NCI-H345 (cell line): ENCODE results near the gene CORIN.
"Not testable (repeated sequence)": the region's sequence is repeated elsewhere in the genome, so short reads cannot be mapped to it uniquely, and the experiment has no call there.

Source experiments
- DNase-seq: peaks from one replicate; lab custom pipeline; 2025; lab: John Stamatoyannopoulos, UW

CORIN gene

GRCh38 chr4:47566969-47567368 is 270.9 kb downstream of the CORIN start:
- DNase-seq: no peak

- no peak for DNase-seq
Measured at GRCh38 chr4:47566566-47566965, 271.3 kb downstream of the CORIN start.

- DNase-seq: no peak
Measured at GRCh38 chr4:47562297-47562696, 275.6 kb downstream of the CORIN start.

DNA sequence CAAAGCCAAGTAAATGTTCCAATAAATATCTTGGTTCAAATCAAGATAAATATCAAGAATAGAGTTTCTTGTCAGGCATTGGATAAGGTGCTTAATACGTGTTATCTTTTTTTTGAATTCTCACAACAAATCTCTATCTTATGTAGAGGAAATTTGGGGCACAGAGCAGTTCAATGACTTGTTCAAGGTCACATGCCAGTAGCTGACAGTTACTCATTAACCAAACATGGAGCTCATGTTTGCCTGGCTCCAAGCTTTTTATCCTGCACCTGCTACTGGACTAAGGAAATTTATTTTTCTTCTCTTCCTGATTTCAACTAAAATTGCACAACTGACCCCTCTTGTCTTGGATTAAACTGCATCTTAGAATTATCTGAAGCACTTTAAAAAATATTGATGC is 276.5 kb downstream of the CORIN start:
- no peak for DNase-seq

DNA sequence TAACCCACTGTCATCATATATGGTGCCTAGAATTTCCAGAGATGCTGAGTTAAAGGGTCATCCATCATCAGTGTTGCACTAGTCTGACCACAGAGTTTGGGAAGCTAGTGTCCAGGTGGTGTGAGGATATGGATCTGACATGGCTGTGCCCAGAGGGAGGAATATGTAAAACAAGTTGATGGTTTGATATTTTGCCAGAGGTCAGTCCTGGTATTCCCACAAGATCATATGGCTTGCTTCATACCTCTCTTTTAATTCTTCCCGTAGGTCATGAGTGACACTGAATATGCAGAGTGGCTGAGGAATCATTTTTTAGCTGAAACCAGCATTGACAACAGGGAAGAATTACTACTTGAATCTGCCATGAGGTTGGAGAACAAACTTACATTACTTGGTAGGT is 277.2 kb downstream of the CORIN start:
- DNase-seq: no peak

- no peak for DNase-seq
Measured at GRCh38 chr4:47557255-47557654, 280.6 kb downstream of the CORIN start.

GRCh38 chr4:47555920-47556319 is 281.9 kb downstream of the CORIN start:
- DNase-seq: not testable (repeated sequence)

DNA sequence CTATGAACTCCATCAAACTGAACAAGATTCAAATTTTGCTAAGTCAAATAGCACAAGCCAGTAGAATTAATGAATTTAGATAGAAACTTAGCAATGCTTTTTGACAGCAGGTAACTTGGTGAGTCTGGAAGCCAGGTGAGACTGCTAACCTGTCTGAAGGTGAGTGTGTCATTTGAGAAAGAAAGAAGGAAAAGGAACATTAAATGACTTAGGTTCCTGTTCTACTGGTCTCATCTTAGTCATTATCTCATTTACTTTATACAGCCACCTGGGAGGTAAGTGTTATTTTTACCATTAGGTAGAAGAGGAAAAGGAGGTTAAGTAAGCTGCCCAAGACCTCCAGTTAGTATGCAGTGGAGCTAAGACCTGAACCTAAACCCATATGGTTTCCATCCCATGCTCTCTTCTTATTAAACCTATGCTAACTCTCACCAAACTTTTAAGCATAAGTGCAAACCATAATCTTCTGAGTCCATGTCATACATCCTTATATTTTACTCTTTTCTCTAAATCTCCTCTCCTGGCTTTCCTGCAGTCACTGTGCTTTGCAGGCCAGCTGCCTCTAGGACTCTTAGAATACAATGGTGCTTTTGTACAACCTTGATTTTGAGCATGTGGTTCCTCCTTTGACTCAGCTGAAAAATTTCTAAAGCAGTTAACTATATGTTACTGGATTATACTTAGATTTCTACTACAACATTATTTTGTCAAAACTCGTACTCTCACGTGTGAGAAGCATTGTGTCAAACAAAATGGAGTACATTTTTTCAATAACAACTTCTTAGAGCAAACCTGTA is 284.3 kb downstream of the CORIN start:
- no peak for DNase-seq

GRCh38 chr4:47551682-47552081 is 286.2 kb downstream of the CORIN start:
- no peak for DNase-seq

DNA sequence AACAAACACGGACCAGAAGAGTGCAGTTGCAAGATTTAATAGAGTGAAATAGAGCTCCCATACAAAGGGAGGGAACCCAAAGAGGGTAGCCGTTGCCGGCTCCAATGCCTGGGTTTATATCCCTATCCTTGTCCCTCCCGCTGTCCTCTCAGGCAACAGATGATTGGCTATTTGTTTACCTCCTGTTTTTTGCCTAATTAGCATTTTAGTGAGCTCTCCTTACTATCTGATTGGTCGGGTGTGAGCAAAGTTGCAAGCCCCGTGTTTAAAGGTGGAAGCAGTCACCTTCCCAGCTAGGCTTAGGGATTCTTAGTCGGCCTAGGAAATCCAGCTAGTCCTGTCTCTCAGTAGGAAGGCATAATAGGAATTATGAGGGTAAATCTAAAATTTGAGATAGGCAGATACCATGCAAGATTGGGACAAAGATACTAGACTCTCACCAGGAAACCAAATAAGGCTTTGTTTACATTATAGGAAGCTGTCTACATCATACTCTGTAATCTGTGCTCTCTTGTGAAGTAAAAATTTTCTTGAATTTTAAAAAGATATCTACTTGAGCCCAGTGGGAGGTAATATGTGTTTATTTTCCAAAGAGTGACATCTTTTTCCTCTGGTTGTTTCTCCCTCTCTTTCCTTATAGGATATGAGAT is 286.8 kb downstream of the CORIN start:
- DNase-seq: no peak

DNA sequence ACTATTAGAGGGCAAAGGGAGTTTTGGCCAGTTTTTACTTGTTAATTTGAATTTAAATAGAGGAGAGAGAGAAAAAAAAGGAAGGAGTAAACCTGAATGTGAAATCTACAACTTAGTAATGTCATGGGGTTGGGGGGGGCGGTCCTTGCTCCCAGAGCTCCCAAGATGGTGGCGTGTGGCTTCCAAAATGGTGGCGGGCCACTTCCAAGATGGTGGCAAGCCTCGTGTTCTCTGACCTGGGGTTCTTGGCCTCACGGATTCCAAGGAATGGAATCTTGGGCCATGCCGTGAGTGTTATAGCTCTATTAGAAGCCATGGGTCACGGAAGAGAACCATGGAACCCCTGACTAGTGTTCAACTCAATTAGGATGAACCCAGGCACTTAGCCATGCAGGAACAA is 287.5 kb downstream of the CORIN start:
- DNase-seq: not testable (repeated sequence)
